ENCODE data around the gene AGRP.

The AGRP gene

GRCh38 chr16:67445441-67445912 is 37.9 kb downstream of the AGRP start:
- DNase-seq (ENCODE audit: low spot score), result no peak

- no peak for DNase-seq (ENCODE audit: low spot score)
Observed at GRCh38 chr16:67445126-67445426, 38.3 kb downstream of the AGRP start.

GRCh38 chr16:67444259-67445125 is 38.9 kb downstream of the AGRP start:
- no peak for DNase-seq (ENCODE audit: low spot score)

GRCh38 chr16:67443265-67443664 is 40.1 kb downstream of the AGRP start:
- DNase-seq (ENCODE audit: low spot score), result no peak

- DNase-seq (ENCODE audit: low spot score), result no peak
Observed at GRCh38 chr16:67442581-67443255, 40.6 kb downstream of the AGRP start.

- DNase-seq (ENCODE audit: low spot score), result no peak
Observed at GRCh38 chr16:67441907-67442306, 41.4 kb downstream of the AGRP start.

GRCh38 chr16:67441271-67441753 is 42.0 kb downstream of the AGRP start:
- no peak for DNase-seq (ENCODE audit: low spot score)

GRCh38 chr16:67438824-67439393 is 44.4 kb downstream of the AGRP start:
- DNase-seq (ENCODE audit: low spot score), result no peak

- no peak for DNase-seq (ENCODE audit: low spot score)
Observed at GRCh38 chr16:67438098-67438791, 45.1 kb downstream of the AGRP start.

GRCh38 chr16:67437513-67437912 is 45.8 kb downstream of the AGRP start:
- no peak for DNase-seq (ENCODE audit: low spot score)

- DNase-seq (ENCODE audit: low spot score), result no peak
Observed at GRCh38 chr16:67436640-67437193, 46.6 kb downstream of the AGRP start.

GRCh38 chr16:67435758-67436164 is 47.6 kb downstream of the AGRP start:
- DNase-seq (ENCODE audit: low spot score), result no peak

- no peak for DNase-seq (ENCODE audit: low spot score)
Observed at GRCh38 chr16:67433131-67433719, 50.1 kb downstream of the AGRP start.
